HG02642 (cell line): ENCODE results near the gene TEAD3.

Source experiments
- ATAC-seq: cut with Tn5 transposase; IDR thresholded peaks from one replicate; pipeline ENCODE4 v1.9.1; 2021; ENCODE audit warnings: mild to moderate bottlenecking; ENCODE audit not compliant: unreplicated experiment, poor library complexity

The TEAD3 gene

DNA sequence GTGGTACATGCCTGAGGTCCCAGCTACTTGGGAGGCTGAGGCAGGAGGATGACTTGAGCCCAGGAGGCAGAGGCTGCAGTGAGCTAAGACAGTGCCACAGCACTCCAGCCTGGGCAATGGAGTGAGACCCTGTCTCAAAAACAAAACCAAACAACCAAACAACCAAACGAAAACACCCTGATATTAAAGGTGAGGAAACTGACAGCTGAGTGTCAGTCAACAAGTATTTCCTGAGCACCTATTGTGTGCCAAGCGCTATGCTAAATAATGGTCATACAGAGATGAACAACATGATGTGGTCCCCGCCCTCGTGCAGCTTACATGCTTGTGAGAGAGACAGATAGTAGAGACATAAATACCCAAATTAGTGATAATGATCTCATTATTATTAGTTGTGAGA lies 17.7 kb upstream of the TEAD3 start:
- ATAC-seq, result no peak

DNA sequence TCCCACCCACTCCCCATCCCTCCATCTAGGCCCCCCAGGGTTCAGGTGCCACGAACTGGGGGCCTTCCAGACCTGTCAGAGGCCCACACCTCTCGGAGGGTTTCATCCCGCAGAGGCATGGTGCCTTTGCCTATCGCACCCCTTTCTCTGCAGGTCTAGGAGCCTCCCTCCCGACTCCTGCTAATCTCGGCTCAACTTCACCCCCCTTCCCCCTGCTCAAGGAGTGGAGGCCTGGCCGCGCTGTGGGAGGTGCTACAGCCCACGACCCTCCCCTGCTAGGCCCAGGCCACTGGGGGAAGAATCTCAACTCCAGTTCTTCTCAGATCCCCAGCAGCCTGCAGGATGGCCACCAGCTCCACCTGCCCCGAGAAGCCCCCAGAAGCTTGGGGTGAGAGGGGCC lies 15.9 kb upstream of the TEAD3 start, which contains the start of gene TULP1:
Gene TULP1, minus strand, starts transcription at position 157 of the 400 bp plus-strand sequence. Its CDS starts 38 bp downstream, at position 119.
- ATAC-seq, result no peak

DNA sequence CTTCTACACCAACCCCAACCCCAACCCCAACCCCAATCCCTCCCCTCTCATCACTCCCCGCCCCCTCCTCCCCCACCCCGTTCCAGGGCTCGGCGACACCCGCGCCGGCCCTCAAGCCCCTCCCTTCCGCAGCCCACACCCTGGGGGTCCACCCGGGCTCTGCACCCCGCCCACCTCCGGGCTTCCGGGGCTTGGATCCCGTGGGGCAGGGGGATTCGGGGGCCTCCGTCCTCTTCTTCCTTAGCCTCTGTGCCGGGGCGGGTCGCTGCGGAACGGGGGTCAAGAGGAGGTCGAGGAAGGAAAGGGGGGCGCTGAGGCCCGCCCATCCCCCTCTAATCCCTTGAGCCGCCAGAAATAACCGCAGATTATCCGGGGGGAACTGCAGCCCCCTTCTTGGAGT lies 15.1 kb upstream of the TEAD3 start:
- ATAC-seq, result no peak

DNA sequence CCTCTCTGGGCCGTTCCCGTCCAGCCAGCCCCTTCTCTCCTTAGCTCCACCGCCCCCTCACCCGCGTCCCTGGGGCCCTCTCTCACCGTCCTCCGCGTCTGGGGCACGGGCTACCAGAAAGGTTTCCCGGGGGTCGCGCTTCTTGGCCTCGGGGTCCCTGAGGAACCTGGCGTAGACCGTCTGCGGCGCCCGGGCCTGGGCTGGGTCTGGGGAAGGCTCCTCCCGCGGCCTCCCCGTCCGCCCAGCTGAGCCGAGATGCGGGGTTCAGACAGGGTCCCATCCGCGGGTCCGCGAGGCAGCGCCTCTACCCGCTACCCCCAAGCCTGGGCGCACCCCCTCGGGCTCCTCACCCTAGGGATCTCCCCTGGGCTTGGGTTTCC lies 14.7 kb upstream of the TEAD3 start:
- no peak for ATAC-seq

DNA sequence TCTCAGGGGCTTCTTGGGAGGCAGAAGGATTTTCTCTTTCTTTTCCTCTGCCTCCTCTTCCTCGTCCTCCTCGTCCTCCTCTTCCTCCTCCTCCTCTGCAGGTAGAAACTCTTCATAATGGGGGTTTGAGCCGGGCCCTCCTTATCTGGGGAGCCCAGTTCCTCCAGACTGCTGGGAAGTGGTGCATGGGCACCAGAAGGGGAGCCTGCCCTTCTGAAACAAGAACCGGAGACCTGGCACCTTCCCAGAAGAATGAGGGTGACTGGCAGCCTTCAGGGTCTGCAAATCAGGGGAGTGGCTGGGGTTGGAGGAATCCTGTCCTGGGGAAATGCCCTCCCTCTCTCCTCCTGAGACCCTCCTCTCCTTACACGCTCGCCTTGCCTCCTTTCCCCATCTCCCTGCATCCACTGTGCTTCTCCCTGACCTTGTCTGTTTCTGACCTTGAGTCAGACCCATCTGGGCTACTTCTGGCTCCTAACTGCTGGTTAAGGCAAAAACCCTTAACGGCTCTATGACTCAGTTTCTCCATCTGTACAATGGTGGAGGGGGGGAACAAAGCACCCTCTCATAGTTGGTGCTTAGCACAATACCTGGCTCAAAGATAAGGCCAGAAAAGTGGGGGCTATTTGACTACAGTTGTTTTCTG lies 14.2 kb upstream of the TEAD3 start:
- no peak for ATAC-seq

DNA sequence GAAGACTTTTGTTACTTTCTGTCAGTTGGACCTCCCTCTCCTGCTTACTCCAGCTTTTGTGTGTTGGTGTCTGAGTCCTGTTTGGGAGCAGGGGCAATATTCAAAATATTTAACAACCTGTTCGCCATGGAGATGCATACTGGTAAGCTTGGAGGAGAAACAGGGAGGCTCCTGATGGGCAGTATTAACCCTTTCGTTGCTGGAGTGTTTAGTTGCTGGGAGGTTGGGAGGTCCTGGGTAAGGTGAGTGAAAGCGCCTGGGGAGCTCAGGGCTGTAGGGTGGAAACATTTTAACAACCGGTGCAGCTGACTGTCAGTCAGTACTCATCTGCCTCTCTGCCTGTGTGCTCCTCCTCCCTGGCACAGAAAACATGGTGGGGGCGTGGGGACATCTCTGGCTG lies 11.7 kb upstream of the TEAD3 start:
- ATAC-seq, result no peak

DNA sequence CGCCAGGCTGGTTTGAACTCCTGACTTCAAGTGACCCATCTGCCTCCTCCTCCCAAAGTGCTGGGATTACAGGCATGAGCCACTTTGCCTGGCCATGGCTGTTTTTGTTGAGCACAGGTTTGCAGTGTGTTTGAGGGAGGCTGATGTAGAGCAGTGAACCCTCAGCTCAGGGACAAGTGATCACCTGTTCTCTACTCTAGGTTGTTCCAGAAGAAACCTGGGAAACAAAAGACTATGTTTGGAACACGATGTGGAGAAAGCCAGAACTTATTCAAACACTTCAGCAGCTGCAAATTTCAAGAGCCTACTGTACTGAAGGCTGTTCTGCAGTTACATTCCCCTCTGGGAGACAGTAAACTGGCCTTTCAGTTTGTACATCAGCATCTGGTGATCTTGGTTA lies 11.1 kb upstream of the TEAD3 start:
- no peak for ATAC-seq

DNA sequence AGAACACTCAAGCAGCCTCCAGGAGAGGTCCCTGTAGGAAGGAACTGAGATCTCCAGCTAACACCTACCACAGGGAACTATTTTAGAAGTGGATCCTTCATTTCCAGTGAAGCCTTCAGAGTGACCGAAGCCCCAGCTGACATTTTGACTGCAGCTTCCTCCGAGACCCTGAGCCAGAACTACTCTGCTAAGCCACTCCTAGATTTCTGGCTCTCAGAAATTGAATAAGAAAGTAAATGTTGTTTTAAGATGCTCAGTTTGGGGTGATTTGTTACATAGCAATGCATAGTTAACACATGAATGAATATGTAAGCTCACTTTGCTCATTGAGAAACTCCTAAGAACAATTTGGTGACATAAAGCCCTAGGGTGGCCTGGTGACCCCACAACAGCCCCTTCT lies 10.3 kb upstream of the TEAD3 start:
- no peak for ATAC-seq

DNA sequence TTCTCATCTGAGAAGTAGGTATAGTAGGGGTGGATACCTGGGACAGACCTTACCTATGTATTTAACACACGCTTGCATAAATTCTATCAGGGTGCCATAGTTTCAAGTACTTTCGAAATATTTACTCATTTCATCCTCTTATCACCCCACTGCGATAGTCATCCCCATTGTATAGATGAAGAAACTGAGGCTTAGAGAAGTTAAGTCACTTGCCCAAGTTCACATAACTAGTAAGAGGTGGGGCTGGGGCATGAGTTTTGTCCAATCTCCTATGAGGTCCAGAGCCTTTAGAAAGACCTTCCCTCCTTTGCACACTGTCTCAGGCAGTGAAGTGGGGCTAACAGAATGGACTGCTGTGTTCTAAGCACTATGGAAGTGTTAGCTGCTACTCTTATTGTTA lies 9.7 kb upstream of the TEAD3 start:
- no peak for ATAC-seq

DNA sequence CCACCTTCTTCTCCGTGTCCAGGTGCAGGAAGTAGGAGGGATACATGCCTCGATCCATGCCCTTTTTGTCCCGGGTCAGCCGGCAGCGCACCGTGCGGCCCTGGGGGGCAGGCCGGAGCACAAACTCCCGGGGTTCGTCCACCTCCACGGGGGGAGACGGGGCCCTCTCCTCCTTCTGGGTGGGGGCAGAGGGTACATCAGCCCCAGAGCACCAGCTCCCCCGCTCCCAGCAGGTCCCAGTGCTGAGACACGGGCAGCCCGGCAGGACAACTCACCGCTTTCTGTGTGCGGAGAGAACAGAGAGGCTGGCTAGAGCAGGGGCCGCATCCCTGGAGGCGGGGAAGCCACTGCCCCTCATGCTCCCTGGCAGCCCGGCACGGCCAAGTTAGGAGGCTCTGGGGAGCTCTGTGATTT lies 9.1 kb upstream of the TEAD3 start:
- no peak for ATAC-seq

DNA sequence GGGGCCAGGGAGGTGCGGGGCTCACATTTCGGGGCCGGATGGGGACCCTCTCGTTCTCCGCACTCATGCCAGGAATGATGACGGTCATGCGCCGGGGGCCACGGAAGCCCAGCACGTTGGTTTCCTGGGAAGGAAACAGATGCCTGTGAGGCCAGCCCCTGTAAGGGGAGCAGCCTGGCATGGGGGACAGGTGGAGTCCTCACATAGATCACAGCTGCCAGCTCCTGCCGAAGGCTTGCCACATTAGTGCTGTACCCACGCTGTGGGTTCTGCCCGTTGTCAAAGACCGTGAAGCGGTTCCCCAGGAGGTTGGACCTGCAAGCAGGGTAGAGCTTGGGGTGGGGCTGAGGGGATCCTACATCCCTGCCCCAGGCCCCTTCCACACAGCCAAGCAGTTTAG lies 6.7 kb upstream of the TEAD3 start:
- ATAC-seq, result no peak

DNA sequence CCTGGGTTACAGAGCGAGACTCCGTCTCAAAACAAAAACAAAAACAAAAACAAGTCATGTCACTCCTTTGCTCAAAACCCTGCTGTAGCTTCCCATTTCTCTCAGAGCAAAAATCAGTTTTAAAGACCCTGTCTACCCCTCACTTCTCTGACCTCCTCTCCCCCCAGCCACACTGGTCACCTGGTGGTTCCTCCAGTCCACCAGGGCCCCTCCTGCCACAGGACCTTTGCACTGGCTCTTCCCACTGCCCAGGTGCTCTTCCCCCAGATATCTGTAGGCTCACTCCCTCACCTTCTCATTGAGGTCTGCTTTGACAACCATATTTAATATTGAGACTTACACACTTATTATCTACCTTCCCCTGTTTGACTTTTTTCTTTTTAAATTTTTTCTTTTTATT lies 4.9 kb upstream of the TEAD3 start:
- ATAC-seq, result no peak

DNA sequence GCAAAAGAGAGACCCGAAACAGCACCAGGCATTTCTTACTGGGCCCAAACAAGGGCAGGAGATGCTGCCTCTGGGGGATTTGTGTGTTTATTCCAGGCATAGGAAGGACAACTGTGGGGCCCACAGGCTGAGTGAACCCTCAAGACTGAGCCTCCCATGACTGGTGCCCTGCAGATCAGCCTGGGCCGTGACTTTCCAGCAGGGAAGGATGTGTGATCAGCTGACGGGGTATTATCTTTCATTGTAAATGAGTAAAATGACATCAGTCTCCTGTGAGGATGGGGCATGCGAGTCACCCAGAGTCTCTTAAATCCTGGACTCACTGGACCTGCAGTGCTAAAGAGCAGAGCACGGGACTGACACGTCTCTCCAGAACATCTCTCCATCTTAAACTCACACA lies 3.9 kb upstream of the TEAD3 start:
- ATAC-seq, result no peak

DNA sequence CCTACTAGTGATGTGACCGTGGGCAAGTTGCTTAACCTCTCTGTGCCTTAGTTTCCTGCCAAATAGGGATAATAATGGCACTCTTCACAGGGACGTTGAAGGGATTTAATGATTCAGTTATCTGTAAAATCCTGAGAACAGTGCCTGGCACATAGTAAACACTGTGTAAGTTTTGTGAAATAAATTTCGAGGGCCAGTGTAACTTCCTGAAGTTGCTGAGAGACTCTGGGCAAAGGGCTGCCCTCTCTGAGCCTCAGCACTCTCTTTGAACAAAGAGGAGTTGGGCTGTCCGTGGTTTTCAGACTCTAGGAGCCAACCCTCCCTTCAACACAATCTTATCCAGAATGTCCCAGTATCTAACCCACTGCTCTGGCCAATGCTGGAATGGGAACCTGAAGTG lies 2.5 kb upstream of the TEAD3 start:
- ATAC-seq, result no peak

DNA sequence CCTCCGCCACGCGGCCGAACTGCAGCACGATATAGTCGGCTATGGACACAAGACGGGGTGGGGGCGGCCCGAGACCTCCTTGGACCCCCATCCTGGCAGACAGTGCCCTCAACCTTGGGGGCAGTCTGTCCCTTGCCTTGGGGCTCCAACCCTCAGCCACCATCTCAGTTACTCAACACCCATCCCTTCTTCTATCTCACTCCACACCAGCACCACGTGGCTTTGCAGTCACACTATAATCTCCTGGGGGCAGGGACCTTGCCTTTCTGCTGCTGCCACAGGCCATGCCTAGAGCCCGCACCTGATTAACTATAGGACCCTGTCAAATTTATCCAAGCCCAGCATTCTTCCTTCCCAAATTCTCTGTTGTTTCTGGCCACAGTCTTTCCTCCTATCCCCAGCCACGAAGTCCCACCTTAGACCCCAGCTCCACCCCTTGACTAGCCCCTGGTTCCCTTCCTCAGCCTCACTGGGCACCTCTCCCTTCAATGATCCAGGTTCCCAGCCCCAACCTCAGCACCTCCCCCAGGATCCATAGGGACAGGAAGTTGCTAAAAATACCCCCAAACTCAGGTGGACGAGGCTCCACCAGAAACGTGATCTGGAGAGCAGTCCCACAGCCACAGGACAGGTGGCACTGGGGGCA lies 1.7 kb upstream of the TEAD3 start:
- ATAC-seq, result no peak

DNA sequence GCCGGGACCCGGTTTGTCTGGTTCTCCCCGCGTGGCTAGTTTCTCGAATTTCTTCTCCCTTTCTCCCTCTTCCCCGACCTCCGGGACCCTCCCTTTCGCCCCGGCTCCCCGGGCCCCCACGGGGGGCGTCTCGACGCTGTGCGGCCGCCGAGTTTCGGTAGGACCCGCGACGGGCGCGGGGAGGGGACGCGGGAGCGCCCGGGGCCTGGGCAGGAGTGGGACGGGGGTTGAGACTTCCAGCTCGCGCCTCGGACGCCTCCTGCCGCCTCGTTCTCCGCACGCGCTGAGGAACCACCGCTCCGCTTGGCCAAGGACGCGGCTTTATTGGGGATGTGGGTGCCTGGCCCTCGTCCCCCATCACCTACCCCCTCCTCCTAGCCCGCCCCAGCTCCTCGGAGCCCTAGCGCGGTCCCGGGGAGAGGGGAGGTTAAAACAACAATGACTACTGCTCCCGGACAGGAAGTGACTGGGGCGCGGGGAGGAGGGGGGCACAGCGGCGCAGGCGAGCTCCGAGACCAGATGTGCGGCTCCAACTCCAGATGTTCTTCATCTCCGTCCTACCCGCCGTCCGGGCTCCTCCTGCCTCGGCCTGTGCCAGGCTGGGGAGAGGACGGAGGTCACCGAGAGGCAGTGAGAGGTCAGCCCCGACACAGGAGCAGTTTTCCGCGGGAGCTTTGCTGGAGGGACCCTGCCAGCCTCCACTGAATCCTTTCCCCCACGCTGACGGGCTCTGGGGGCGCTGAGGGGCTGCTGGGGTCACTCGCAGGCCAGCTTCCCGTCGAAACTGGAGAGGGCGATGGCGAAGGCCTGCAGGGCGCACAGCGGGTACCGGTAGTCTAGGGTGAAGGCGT lies 917 bp upstream of the TEAD3 start:
- ATAC-seq, result no peak

DNA sequence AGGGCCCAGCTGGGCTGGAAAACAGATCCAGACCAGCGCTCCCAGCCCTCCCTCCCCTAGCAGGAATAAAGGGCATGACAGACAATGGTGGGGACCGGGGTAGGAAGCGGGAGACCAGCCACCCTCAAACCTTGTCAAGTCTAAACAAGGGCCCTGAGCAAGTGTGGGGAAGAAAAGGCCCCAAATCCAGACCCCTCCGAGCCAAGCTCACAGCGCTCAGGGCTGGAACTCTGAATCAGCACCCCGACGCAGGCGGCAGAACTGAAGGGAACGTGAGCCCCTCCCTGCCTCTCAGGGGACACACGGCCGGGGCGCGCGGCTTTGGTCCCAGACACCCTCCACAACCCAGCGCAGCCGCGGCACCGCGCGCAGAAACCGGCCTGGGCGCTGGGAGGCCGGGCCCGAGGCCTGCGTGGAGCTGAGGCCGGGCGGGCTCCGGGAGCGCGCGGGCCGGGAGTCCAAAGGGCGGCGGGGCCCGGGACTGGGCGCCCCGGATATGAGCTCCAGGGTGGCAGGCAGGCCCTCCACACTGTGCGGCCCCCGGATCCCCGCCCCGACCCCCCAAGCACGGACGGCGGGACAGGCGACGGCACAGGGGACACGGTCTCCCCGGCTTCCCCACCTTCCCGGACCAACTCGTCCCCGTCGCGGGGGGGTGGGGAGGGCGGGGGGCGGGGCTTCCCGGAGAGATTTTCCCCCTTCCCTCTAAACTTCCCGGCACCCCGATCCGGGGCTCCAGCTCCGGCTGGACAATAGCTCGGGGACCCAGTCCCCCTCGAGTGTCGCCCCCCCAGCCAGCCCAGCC lies 641 bp downstream of the TEAD3 start:
- ATAC-seq, result no peak

DNA sequence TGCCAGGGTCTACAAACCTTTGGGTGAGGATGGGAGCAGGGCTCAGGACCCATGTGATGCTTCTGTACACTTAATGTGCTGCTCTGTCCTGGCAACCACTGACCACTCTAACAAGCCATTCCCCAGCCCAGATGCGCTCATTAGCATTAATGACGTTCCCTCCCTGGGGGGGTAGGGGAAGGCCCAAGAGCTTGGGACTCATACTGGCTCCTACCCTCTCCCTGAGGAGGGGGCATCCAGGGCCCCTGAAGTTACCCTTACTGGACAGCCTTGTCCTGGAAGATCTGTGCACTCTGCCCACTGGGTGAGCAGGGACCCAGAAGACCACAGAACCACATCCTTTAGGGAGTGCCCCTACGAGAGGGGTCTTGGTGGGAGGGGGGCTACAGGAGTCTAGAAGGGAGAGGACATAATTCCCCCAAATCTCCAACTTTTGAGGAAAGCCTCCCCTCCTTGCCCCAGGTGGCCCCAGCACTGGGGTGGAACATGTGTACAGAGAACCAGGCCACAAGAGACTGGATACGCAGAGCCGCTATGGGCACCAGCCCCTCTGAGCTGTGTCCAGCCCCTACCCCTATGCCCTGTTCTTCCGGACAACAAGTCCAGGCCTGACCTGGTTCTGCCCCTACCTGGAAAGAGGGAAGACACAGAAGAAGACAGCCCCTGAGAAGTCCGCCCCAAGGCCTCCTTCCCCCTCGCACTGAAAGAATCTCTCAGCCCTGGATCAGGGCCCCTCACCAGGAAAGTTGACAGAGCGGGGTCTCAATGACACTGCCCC lies 1.4 kb downstream of the TEAD3 start:
- ATAC-seq, result no peak

DNA sequence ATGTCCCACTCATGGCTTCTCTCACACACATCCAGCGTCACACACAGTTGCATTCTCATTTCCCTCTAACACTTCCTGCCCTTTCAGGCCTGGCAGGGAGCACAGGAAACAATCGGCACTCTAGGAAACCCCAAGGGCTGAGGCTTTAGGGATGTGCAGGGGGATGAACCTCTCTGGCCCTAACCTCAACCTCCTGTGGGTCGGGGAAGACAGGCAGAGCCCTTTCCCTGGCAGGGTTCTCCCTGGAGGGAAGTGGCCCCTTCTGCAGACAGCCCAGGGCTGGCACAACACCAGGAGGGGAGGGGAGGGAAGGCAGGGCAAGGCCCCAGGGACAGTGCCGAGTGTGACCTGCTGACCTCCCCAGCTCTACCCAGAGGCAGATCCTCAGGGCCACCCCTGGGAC lies 2.7 kb downstream of the TEAD3 start:
- ATAC-seq, result no peak
